HepG2 (cell line): Measurements from ENCODE around the gene CRIP1. TPM values are rescaled to one million over a fixed set of nuclear protein-coding genes. Genes with fewer than 3 reads are reported as not detected.
A peak's percentile ranks its signal among the peaks of the same experiment; 100 is the strongest.

Experiments used
- ATAC-seq: fragments of 200-7000 bp; cut with Tn5 transposase; 3 replicates; pipeline ENCODE4 v1.9.1; 2020; ENCODE audit warnings: mild to moderate bottlenecking, moderate library complexity
- BruUV-seq: library from RNA; stranded (reverse); fragments of 400-500 nt; replicated peaks from 2 replicates; lab custom pipeline; 2021; lab: Mats Ljungman, UMichigan
- CTCF ChIA-PET: fragments of 300-600 bp; formaldehyde crosslinking; extraction: SDS; loops from one replicate; lab custom pipeline; 2021; ENCODE audit warnings: low total read pairs, inconsistent platforms, low intra/inter-chr PET ratio; lab: Yijun Ruan, JAX
- POLR2A ChIA-PET: fragments of 350-600 bp; sonication (Branson Sonifier 250); formaldehyde crosslinking; loops from one replicate; lab custom pipeline; 2020; ENCODE audit warnings: antibody characterized with exemption, inconsistent platforms; lab: Yijun Ruan, JAX
- DNase-seq: peaks from one replicate; pipeline ENCODE4 v3.0.0-alpha.2; 2015; ENCODE audit warnings: low spot score
- FAIRE-seq: peaks from 3 replicates; lab custom pipeline; 2011; peaks lifted over from hg19 to GRCh38; lab: Jason Lieb, UNC
- H2AFZ ChIP-seq: one replicate; pipeline ENCODE4 v1.6.1; 2011; ENCODE audit warnings: low read length, inconsistent platforms
- H3K27ac ChIP-seq: fragments of 300-600 bp; 3 replicates; pipeline ENCODE4 v1.8.0; 2011; ENCODE audit warnings: mixed run types, mild to moderate bottlenecking, mixed read lengths, low read length, inconsistent platforms; ENCODE audit not compliant: insufficient read depth; ENCODE audit errors: extremely low read length
- H3K27me3 ChIP-seq, 2 experiments: fragments of 200-600 bp in 1 of 2; 2 replicates in 1 of 2; 3 replicates in 1 of 2; pipeline versions ENCODE4 v1.6.0 to v1.8.0; 2011; ENCODE audit warnings: low read length in 2 of 2, mild to moderate bottlenecking in 2 of 2, moderate library complexity in 2 of 2, inconsistent platforms in 1 of 2; ENCODE audit not compliant: insufficient read depth in 2 of 2, control insufficient read depth in 1 of 2
- H3K36me3 ChIP-seq, 2 experiments: fragments of 200-600 bp in 1 of 2; replicated peaks in 1 of 2; 2 replicates in 1 of 2; 3 replicates in 1 of 2; pipeline versions ENCODE4 v1.5.1 to v1.8.0; 2011; ENCODE audit warnings: low read length in 2 of 2, inconsistent platforms in 1 of 2; ENCODE audit not compliant: insufficient read depth in 2 of 2, control insufficient read depth in 1 of 2
- H3K4me1 ChIP-seq: 2 replicates; pipeline ENCODE4 v1.5.1; 2012; ENCODE audit warnings: low read length, inconsistent platforms; ENCODE audit not compliant: insufficient read depth
- H3K4me2 ChIP-seq: 2 replicates; pipeline ENCODE4 v1.6.0; 2011; ENCODE audit warnings: low read depth, low read length, inconsistent platforms
- H3K4me3 ChIP-seq, 3 experiments: fragments of 200-600 bp in 1 of 3; sonication (generic), shearing (Covaris generic) in 1 of 3; replicated peaks in 1 of 3; 2 replicates each; pipeline ENCODE4 v1.5.1; 2011 to 2016; ENCODE audit warnings: low read length in 3 of 3, inconsistent platforms in 2 of 3, low read depth in 2 of 3, mild to moderate bottlenecking in 2 of 3, control low read depth in 1 of 3, mixed read lengths in 1 of 3; ENCODE audit not compliant: insufficient read depth in 1 of 3
- H3K79me2 ChIP-seq: one replicate; pipeline ENCODE4 v1.6.1; 2011; ENCODE audit warnings: low read length, inconsistent platforms; ENCODE audit not compliant: insufficient read depth
- H3K9ac ChIP-seq: 2 replicates; pipeline ENCODE4 v1.6.0; 2011; ENCODE audit warnings: mild to moderate bottlenecking, low read depth, low read length, inconsistent platforms; ENCODE audit not compliant: insufficient read depth
- H3K9me3 ChIP-seq: 2 replicates; pipeline ENCODE4 v1.5.1; 2012; ENCODE audit warnings: mild to moderate bottlenecking, low read length
- H4K20me1 ChIP-seq: 2 replicates; pipeline ENCODE4 v1.6.0; 2011; ENCODE audit warnings: inconsistent platforms, mild to moderate bottlenecking, low read length, moderate library complexity; ENCODE audit not compliant: insufficient read depth
- CAMTA2 ChIP-seq: sonication (generic); formaldehyde crosslinking; IDR thresholded peaks from 2 replicates; pipeline ENCODE4 v1.4.0; 2020; ENCODE audit warnings: mild to moderate bottlenecking, missing genetic modification reagents, borderline replicate concordance
- DMAP1 ChIP-seq: IDR thresholded peaks from 2 replicates; pipeline ENCODE4 v1.6.1; 2016
- FOXO4 ChIP-seq: sonication (generic); formaldehyde crosslinking; conservative IDR thresholded peaks from 2 replicates; pipeline ENCODE4 v1.8.1; 2023; ENCODE audit warnings: missing genetic modification reagents
- GABPA ChIP-seq, 2 experiments: IDR thresholded peaks; 2 replicates each; pipeline ENCODE4 v1.6.1; 2011 to 2016; ENCODE audit warnings: low read depth in 2 of 2, low read length in 1 of 2, missing biosample characterization in 1 of 2, missing genetic modification characterization in 1 of 2
- MEF2D ChIP-seq: sonication (generic); formaldehyde crosslinking; IDR thresholded peaks from 2 replicates; pipeline ENCODE4 v1.5.1; 2020; ENCODE audit warnings: mild to moderate bottlenecking, missing genetic modification reagents
- POLR2A ChIP-seq, 2 experiments: IDR thresholded peaks; 2 replicates each; pipeline ENCODE4 v1.6.1; 2011; ENCODE audit warnings: low read depth in 2 of 2, low read length in 2 of 2, mild to moderate bottlenecking in 1 of 2, moderate library complexity in 1 of 2; ENCODE audit not compliant: insufficient read depth in 1 of 2
- ZNF350 ChIP-seq: sonication (generic); formaldehyde crosslinking; IDR thresholded peaks from 2 replicates; pipeline ENCODE4 v1.4.0; 2020; ENCODE audit warnings: mild to moderate bottlenecking, low read depth, missing genetic modification reagents, borderline replicate concordance
- ZNF430 ChIP-seq: sonication (generic); formaldehyde crosslinking; IDR thresholded peaks from 2 replicates; pipeline ENCODE4 v1.9.0; 2021; ENCODE audit warnings: mild to moderate bottlenecking, missing genetic modification reagents
- ZNF567 ChIP-seq: sonication (generic); formaldehyde crosslinking; IDR thresholded peaks from 2 replicates; pipeline ENCODE4 v1.8.1; 2023; ENCODE audit warnings: mild to moderate bottlenecking, missing genetic modification reagents, borderline replicate concordance
- ZNF687 ChIP-seq: sonication (generic); formaldehyde crosslinking; IDR thresholded peaks from 2 replicates; pipeline ENCODE4 v1.5.1; 2020; ENCODE audit warnings: mild to moderate bottlenecking, missing genetic modification reagents, moderate library complexity
- ZNF772 ChIP-seq: sonication (generic); formaldehyde crosslinking; IDR thresholded peaks from 2 replicates; pipeline ENCODE4 v1.5.0; 2020; ENCODE audit warnings: mild to moderate bottlenecking, missing genetic modification reagents
- WGBS: methylation state at CpG from one replicate; pipeline ENCODE4 v1.1.6; 2017; ENCODE audit warnings: low lambda C conversion rate; 5-methylcytosine and 5-hydroxymethylcytosine counted together
- in situ Hi-C: cut with HindIII; loops from 2 replicates; pipeline ENCODE4 v1.10.0; 2017; ENCODE audit warnings: low pct_unique_long_range_greater_than_20kb; ENCODE audit not compliant: extremely low pct_ligation_motif_present
- intact Hi-C: fragments of 100-400 bp; cut with micrococcal nuclease; formaldehyde crosslinking; loops from one replicate; pipeline ENCODE4 v1.10.0; 2022; ENCODE audit not compliant: unreplicated experiment
- polyA plus RNA-seq, 8 experiments: library from polyadenylated mRNA; depleted of rRNA in 3 of 8; stranded (reverse) in 7 of 8; unstranded in 1 of 8; fragments of >200 nt; fragmentation: Illumina TruSeq in 4 of 8; extraction: Trizol in 4 of 8; gene quantifications; 2 replicates each; pipeline versions ENCODE4 v1.2.1 to v1.2.3, GENCODE V29; 2011 to 2016; ENCODE audit warnings: low read depth in 4 of 8, missing spikeins in 1 of 8, mixed read lengths in 1 of 8; ENCODE audit not compliant: insufficient read depth in 1 of 8
- total RNA-seq, 5 experiments: library from RNA; depleted of rRNA; stranded (reverse); fragments of >200 nt; fragmentation: Illumina TruSeq; extraction: Trizol; gene quantifications; 2 replicates each; pipeline ENCODE4 v1.2.3, GENCODE V29; 2016; ENCODE audit warnings: low read depth in 1 of 5
- TF ChIP-seq, protein P1 (sequence below): sonication (generic); formaldehyde crosslinking; IDR thresholded peaks from 2 replicates; pipeline ENCODE4 v1.9.0; 2022; ENCODE audit warnings: missing genetic modification reagents, mild to moderate bottlenecking, borderline replicate concordance
- TF ChIP-seq, protein P2 (sequence below): sonication (generic); formaldehyde crosslinking; IDR thresholded peaks from 2 replicates; pipeline ENCODE4 v1.8.0; 2023; ENCODE audit warnings: mild to moderate bottlenecking, missing genetic modification reagents

CRIP1 gene
- total and polyA plus RNA-seq, 2 of the 13 experiments (the other 11 are each of a cell fraction or from before 2014, with no cell fraction given): 53.9 to 59.5 TPM

- Histone ChIP-seq H3K27ac (no peak overlapping the region), H3K9ac (no peak overlapping the region), H4K20me1 (no peaks in the 10 kb centered on the region), H3K4me2 (peak overlapping the region; percentile 32; the same call in 1 of the 2 replicates), H3K9me3 (no peaks in the 10 kb centered on the region), H2AFZ (no peak overlapping the region), H3K4me1 (peaks cover 50% of the 10 kb centered on the region), H3K79me2 (no peaks in the 10 kb centered on the region), H3K27me3 (peaks cover 3 to 36% of the 10 kb centered on the region in 2 experiments; a peak in 4 of 5 replicates), H3K36me3 (0 out of 5 replicates have a peak, but pooled peaks cover 0 to 6% of the 10 kb centered on the region in 2 experiments), H3K4me3 (no peak overlapping the region)
- in situ Hi-C loops: loop anchor here (5.0 kb wide), 1 partner anchor 153 kb away; no protein-coding TSS in a partner anchor
- ATAC-seq (no peak), DNase-seq (no peak), FAIRE-seq (no peak)
- 51% methylated on average over 5 of the region's 19 CpGs for WGBS
- ChIA-PET CTCF (interaction anchor here (1.4 kb wide), 1 partner anchor 159 kb away, joined by 4 read pairs; no protein-coding TSS in a partner anchor), POLR2A (no interaction called here)
- no TSS peak for BruUV-seq
- intact Hi-C loops: loop anchor here (5.0 kb wide), 1 partner anchor 158 kb away; no protein-coding TSS in a partner anchor
- TF ChIP-seq MEF2D (CRISPR knock-in tag): 0 out of 2 replicates have a peak, but pooled peaks have one; percentile 49
- TF ChIP-seq ZNF567 (CRISPR knock-in tag): no peak
- TF ChIP-seq ZNF772 (CRISPR knock-in tag): 0 out of 2 replicates have a peak, but pooled peaks have one; percentile 26
- TF ChIP-seq, protein P1, sequence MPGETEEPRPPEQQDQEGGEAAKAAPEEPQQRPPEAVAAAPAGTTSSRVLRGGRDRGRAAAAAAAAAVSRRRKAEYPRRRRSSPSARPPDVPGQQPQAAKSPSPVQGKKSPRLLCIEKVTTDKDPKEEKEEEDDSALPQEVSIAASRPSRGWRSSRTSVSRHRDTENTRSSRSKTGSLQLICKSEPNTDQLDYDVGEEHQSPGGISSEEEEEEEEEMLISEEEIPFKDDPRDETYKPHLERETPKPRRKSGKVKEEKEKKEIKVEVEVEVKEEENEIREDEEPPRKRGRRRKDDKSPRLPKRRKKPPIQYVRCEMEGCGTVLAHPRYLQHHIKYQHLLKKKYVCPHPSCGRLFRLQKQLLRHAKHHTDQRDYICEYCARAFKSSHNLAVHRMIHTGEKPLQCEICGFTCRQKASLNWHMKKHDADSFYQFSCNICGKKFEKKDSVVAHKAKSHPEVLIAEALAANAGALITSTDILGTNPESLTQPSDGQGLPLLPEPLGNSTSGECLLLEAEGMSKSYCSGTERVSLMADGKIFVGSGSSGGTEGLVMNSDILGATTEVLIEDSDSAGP (CRISPR knock-in tag): 0 out of 2 replicates have a peak, but pooled peaks have one; percentile 4
- TF ChIP-seq ZNF430: no peak
- TF ChIP-seq CAMTA2 (CRISPR knock-in tag): 0 out of 2 replicates have a peak, but pooled peaks have one; percentile 65
- 0 out of 2 replicates have a peak, but pooled peaks have one; percentile 14 for TF ChIP-seq ZNF350 (CRISPR knock-in tag)
- peak in 1 of 2 experiments; percentile 33; a peak in 1 of 4 replicates for TF ChIP-seq POLR2A (IDR thresholded peaks at IDR 0.05; ENCODE audit: insufficient read depth in 1 of 2, low read depth in 2 of 2, low read length in 2 of 2)
- 0 out of 2 replicates have a peak, but pooled peaks have one; percentile 30 for TF ChIP-seq FOXO4 (CRISPR knock-in tag)
- peak; percentile 28; the same call in 1 of the 2 replicates for TF ChIP-seq GABPA (IDR thresholded peaks at IDR 0.05; ENCODE audit: low read depth, low read length)
- TF ChIP-seq GABPA (CRISPR knock-in tag; IDR thresholded peaks at IDR 0.05; ENCODE audit: low read depth): peak; percentile 70; the same call in 1 of the 2 replicates
- peak; percentile 4; the same call in 1 of the 2 replicates for TF ChIP-seq ZNF687
- TF ChIP-seq, protein P2, sequence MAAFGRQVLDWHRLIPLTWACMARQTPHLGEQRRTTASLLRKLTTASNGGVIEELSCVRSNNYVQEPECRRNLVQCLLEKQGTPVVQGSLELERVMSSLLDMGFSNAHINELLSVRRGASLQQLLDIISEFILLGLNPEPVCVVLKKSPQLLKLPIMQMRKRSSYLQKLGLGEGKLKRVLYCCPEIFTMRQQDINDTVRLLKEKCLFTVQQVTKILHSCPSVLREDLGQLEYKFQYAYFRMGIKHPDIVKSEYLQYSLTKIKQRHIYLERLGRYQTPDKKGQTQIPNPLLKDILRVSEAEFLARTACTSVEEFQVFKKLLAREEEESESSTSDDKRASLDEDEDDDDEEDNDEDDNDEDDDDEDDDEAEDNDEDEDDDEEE (CRISPR knock-in tag): no peak
- TF ChIP-seq DMAP1 (CRISPR knock-in tag): no peak
These were observed 43.8 kb downstream of the CRIP1 start for GRCh38 chr14:105530285-105531087.
